Measurements from ENCODE around the gene ITPRIPL2.

The ITPRIPL2 gene

GRCh38 chr16:19113577-19114358 is at the start of gene ITPRIPL2:
Gene ITPRIPL2 (plus strand): TSS chr16:19113964. CDS start chr16:19114462, 498 bp downstream.
- DNase-seq (ENCODE audit: low spot score): peak; percentile 71
- no peak for FAIRE-seq

GRCh38 chr16:19066988-19067348 is 46.8 kb upstream of the ITPRIPL2 start:
- no peak for DNase-seq (ENCODE audit: low spot score)
- FAIRE-seq: no peak

DNA sequence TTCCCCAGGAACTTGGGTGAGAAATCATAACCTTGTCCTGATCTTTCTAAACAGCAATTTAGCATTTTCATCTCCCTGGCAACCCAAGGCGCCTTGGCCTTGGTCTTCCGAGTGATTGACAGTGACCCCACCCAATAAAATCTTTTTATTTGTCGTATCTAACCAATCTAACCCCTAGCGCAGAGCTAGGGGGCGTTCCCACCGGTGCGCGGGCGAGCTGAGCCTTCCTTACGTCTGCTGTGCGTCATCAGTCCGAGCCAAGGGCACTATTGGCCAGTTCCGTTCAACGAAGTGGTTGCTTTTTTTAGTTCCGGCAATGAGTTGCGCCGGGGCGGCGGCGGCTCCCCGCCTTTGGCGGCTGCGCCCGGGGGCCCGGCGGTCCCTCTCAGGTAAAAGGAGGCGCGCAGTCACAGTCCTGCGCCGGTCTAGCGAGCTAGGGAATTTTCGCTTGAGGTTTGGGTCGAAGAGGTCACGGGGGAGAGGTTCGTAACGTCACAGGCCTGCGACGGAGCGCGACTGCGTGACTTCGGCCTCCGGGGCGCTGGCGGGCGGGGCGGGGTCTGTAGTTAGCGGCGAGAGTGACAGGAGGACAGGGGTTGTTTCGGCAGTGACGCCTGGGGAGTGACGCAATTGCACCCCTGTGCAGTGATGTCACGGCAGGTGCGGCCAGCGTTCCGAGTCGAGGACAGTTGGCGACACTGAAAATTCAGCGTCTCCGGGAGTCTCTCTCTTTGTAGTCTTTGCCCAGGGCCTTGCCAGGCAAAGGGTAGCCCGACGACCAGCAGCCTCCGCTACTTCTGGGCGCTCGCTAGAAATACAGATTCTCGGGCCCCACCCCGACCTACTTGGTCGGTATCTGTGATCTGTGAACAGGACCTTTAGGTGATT is 46.2 kb upstream of the ITPRIPL2 start, which contains the start of gene COQ7:
TSS of gene COQ7 (plus strand) at position 266 of the 888 bp plus-strand sequence. CDS start at position 317, 51 bp downstream.
- DNase-seq (ENCODE audit: low spot score): peak; percentile 99
- FAIRE-seq: peak; percentile 89

GRCh38 chr16:19068237-19068815 is 45.4 kb upstream of the ITPRIPL2 start:
- FAIRE-seq (no peak), DNase-seq (ENCODE audit: low spot score) (no peak)

GRCh38 chr16:19071811-19072777 is 41.7 kb upstream of the ITPRIPL2 start:
- FAIRE-seq (no peak), DNase-seq (ENCODE audit: low spot score) (peak; percentile 27)

GRCh38 chr16:19073344-19073743 is 40.4 kb upstream of the ITPRIPL2 start:
- no peak for FAIRE-seq
- no peak for DNase-seq (ENCODE audit: low spot score)

DNA sequence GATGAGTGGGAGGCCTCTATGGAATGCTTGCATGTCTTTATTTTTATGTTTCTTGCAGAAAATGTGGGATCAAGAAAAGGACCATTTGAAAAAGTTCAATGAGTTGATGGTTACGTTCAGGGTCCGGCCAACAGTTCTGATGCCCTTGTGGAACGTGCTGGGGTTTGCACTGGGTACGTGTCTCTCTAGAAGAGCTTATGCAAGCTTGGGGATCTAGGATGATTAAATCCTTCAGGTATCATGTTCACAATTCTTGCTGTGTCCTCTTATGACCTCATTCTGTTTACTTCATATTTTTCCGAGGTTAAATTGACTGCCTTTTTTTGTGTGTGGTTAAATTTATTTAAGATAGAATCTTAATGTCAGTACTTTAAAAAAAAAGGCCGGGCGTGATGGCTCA is 39.9 kb upstream of the ITPRIPL2 start:
- no peak for FAIRE-seq
- no peak for DNase-seq (ENCODE audit: low spot score)

- no peak for FAIRE-seq
- no peak for DNase-seq (ENCODE audit: low spot score)
Measured at GRCh38 chr16:19075511-19075910, 38.3 kb upstream of the ITPRIPL2 start.

GRCh38 chr16:19077879-19078278 is 35.9 kb upstream of the ITPRIPL2 start:
- DNase-seq (ENCODE audit: low spot score): no peak
- no peak for FAIRE-seq

GRCh38 chr16:19083670-19084069 is 30.1 kb upstream of the ITPRIPL2 start:
- FAIRE-seq: no peak
- DNase-seq (ENCODE audit: low spot score): no peak

DNA sequence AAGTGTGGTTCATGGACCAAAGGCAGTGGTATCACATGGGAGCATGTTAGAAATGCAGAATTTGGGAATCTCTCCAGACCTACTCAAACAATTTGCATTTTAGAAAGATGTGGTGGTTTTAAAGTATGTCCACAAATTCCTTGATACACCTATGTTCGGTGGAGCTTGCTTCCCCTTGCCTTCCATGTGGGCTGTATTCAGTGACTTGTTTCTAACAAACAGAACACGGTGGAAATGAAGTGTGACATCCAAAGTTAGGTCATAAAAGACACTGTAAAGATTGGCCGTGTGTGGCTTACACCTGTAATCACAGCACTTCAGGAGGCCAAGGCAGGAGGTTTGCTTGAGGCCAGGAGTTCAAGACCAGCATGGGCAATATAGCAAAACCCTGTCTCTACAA is 29.6 kb upstream of the ITPRIPL2 start:
- DNase-seq (ENCODE audit: low spot score) (no peak), FAIRE-seq (no peak)

DNA sequence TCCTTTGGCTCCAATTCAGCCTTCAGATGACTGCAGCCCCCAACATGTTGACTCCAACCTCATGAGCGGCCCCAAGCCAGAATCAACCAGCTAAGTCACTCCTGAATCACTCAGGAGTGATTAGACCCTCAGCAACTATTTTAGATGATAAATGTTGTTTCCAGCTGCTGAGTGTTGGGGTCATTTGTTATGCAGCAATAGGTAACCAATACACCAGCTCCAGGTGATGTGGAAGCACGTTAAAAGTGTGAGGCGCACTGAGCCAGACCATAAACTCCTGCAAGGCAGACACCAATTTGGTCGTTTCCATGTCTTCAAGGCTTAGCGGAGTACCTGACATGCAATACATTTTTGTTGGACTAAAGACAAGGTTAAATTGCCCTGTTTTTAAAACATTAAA is 28.9 kb upstream of the ITPRIPL2 start:
- no peak for DNase-seq (ENCODE audit: low spot score)
- no peak for FAIRE-seq

DNA sequence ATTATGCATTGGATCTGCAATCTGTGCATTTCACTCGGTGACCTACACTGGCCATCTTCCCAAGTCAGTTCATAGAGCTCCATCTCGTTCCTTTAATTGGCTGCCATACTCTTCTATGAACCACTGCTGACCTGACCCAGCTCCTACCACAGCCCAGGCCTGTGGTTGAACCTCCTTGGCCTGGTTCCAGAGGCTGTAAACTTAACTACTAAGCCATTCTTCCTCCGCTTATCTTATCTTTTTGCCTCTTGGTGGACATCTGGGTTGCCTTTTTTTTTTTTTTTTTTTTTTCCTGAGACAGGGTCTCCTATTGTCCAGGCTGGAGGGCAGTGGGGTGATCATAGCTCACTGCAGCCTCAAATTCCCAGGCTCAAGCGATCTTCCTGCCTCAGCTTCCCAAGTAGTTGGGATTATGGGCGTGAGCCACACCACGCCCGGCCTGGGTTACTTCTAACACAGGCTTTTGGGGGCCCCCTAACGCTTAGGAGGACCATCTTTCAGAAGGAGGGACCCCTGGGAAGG is 28.0 kb upstream of the ITPRIPL2 start:
- FAIRE-seq (no peak), DNase-seq (ENCODE audit: low spot score) (peak; percentile 37)

GRCh38 chr16:19086322-19087199 is 27.2 kb upstream of the ITPRIPL2 start:
- peak; percentile 59 for DNase-seq (ENCODE audit: low spot score)

GRCh38 chr16:19088341-19088916 is 25.3 kb upstream of the ITPRIPL2 start:
- DNase-seq (ENCODE audit: low spot score): no peak
- FAIRE-seq: no peak

More at GRCh38 chr16:19086322-19087199, 27.2 kb upstream of the ITPRIPL2 start:
- no peak for FAIRE-seq

DNA sequence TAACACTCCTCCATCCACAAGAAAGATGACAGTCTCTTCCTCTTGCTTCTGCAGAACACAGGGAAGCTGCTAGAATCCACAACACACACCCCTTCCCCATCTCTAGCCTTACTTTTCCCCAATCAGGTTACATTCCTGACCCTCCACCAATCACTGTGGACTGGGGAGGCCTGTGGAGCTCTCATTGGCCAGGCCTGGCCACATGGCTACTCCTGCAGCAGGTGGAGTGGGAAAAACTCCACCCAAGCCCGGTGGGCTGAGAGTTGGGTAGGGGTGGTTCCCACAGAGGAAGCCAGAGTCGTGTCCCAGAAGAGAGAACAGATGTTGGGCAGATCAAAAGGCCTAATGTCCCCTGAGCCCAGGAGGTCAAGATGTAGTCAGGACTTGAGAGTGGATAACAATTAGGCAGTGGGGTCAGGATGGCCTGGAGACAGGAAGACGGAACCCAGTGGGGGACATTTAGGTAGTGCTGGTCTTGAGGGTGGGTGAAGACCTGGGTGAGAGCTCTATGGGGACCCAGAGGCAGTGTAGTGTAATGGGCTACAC is 24.3 kb upstream of the ITPRIPL2 start:
- FAIRE-seq: no peak
- no peak for DNase-seq (ENCODE audit: low spot score)

- FAIRE-seq (no peak), DNase-seq (ENCODE audit: low spot score) (no peak)
Measured at GRCh38 chr16:19090916-19091315, 22.8 kb upstream of the ITPRIPL2 start.

DNA sequence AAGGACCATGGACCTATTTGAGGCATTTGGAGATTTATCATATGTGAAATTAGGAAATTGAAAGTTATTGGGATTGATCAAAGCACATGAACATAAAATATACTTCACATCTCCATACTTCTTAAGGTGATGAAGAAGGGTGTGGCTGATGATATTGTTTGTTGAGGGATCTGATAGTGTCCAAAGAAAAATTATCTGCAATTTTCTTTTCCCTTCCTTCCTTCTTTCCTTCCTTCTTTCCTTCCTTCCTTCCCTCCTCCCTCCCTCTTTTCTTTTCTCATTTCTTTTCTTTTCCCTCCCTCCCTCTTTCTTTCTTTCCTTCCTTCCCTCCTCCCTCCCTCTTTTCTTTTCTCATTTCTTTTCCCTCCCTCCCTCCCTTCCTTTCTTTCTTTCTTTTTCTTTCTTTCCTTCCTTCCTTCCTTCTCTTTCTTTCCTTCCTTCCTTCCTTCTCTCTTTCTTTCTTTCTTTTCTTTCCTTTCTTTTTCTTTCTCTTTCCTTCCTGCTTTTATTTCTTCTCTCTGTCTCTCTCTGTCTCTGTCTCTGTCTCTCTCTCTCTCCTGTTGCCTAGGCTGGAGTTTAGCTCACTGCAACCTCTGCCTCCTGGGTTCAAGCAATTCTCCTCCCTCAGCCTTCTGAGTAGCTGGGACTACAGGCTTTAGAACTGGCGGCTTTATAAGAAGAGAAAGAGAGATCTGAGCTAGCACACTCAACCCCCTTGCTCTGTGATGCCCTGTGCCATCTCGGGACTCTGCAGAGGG is 20.9 kb upstream of the ITPRIPL2 start:
- DNase-seq (ENCODE audit: low spot score): no peak

More for the DNA sequence above, 20.9 kb upstream of the ITPRIPL2 start:
- FAIRE-seq: no peak

All from RCC 7860 (cell line).